HG02885 (cell line): ENCODE results near the gene BRPF1.
"Not testable (repeated sequence)": the region's sequence is repeated elsewhere in the genome, so short reads cannot be mapped to it uniquely, and the experiment has no call there.

Source experiments
- ATAC-seq: cut with Tn5 transposase; IDR thresholded peaks from one replicate; pipeline ENCODE4 v1.9.1; 2021; ENCODE audit warnings: mild to moderate bottlenecking; ENCODE audit not compliant: unreplicated experiment, poor library complexity

BRPF1 gene

DNA sequence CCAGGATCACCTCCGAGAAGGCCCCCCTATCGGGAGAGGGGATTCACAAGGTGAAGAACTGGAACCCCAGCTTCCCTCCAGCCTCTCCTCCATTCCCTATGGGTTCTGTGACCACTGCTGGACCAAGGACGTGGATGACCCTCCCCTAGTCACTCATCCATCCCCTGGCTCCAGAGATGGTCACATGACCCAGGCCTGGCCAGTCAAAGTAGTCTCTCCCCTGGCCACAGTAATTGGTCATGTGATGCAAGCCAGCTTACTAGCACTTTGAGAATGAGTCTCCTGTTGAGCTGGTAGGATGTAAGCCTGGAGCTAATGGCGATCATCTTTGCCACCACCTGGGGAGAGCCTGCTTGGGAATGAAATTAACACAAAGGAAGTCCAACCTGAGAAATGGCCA is 34.3 kb downstream of the BRPF1 start:
- no peak for ATAC-seq

DNA sequence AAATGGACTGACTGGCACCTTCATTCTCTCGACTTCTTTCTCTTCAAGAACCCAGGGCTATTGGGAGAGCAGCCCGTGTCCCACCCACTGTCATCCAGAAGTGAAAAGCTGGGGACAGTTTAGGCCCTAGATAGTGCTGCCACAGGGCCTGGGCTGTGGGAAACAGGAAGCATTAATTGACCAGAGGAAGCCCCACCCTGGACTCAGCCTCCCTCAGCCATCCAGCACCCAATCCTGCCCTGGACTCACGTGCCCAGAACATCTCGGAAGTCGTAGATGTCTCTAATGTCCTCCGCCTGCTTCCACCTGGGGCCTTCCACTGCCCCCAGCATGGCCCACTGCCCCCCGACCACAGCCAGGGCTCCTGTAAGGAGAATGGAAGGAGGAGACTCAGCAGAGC is 35.9 kb downstream of the BRPF1 start:
- no peak for ATAC-seq

DNA sequence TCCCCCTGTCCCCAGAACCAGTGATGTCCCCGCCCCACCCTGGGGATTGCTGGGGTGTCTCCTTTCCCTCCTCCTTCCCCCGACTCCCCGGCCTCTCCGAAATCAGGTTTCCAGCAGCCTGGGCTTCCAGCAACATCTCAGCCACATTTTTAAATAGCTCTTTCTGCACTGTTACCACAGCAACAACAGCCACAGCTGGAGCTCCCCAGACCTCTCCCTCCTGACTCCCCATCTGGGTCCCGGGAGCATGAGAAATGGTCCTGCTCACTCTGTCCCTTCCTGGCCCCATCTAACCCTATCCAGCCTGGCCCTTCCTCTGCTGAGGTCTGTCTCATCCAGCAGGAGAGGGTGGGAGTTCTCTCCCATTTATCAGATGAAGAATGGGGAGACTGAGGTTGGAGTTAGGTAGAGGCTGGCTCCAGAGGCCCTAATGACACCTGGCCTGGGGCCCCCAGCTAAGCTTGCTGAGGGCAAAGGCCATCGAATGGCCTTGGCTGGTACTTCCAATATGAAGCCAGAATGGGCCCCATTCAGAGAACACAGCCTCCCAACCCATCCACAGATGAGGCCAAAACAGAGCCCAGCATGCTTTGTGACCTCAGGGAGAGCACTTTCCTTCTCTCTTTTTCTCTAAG is 36.7 kb downstream of the BRPF1 start:
- no peak for ATAC-seq

DNA sequence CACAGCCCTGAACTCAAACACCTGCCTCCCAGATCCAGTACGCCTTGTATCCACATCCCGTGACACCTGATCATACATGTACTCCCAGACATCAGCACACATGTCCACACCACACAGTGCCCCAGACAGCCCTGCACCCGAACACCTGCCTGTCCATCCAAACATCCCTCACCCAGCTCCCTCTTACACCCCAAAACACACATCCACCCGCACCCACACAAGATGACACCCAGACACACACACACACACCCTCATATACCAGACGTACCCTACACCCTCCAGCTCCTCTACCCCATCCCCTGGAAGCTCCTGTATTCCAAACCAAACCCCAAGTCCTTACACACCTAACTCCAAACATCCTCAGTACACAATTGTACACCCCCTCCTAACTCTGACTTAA is 37.5 kb downstream of the BRPF1 start:
- no peak for ATAC-seq

DNA sequence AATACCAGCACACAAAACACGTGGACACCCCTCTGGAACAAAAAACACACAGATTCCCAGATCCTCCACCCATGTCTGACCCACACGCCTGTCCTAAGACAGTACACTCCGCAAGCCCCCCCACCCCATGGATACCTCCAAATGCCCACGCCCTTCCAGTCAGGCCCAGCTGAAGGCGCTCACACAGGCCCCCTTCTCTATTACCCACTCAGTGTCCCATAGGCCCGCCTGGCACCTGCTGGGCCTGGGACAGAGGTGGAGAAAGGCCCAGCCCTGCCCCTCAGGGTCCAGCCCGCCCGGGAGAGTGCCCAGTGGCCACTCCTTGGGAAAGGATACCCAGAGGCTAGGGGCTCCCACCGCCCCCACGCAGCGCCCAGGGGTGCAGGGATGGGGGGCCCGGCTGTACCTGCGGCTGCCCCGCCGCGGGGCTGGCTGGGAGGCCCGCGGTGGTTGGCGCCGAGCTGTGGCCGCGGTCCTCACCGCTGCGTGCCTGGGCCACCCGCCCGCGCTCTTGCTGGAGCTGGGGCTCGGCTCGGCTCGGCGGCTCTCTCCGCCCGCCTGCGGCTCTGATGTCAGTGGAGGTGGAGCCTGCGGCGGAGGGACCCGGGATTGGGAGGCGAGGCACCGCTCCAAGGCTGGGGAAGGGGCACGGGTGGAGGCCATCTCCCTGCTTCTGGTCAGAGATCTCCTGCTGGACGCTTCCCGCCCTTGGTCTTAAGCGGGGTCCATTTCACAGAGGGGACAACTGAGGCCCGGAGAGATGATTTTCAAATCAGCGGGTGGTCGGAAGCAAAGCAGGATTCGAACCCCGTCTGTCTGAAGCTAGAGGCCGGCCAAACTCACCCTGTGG is 38.1 kb downstream of the BRPF1 start, which contains the start of gene CAMK1:
Gene CAMK1, minus strand, starts transcription at position 522 of the 850 bp plus-strand sequence. CDS start 2,198 bp downstream, outside the sequence.
- ATAC-seq, result peak; percentile 89

DNA sequence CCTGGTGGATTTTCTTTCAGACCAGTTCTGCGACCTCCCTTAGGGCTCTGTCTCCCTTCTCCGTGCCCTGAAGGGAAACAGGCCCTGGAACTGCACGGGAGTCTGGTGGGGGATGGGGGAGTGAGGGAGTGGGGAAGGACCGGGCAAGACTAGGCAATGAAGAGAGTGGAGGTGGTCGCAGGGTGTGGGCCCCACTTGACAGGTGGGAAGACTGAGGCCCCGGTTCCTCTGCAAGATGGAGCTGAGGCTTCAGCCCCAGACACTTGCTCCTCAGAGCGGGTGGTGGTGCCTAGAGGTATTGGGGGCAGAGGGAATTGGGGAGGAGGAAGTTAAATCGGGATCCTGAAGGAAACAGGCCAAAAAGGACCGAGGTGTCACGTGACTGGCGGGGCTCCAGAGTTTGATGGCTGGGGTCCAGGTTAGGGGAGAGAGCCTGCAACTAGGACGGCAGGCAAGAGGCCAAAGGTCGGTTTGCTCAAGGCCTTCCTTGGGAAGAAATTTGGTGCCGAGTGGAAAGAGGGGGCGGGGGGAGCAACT is 38.8 kb downstream of the BRPF1 start:
- ATAC-seq, result no peak

DNA sequence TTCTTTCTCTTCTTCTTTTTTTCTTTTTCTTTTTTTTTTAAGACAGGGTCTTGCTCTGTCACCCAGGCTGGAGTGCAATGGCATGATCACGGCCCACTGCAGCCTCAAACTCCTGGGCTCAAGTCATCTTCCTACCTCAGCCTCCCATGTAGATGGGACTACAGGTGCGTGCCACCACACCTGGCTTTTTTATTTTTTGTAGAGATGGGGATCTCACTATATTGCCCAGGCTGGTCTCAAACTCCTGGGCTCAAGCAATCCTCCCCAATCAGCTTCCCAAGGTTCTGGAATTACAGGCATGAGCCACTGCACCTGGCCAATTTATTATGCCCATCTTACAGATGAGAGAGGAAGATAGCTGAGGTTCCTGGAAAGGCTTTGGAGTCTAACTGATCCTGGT is 39.5 kb downstream of the BRPF1 start:
- ATAC-seq, result not testable (repeated sequence)

DNA sequence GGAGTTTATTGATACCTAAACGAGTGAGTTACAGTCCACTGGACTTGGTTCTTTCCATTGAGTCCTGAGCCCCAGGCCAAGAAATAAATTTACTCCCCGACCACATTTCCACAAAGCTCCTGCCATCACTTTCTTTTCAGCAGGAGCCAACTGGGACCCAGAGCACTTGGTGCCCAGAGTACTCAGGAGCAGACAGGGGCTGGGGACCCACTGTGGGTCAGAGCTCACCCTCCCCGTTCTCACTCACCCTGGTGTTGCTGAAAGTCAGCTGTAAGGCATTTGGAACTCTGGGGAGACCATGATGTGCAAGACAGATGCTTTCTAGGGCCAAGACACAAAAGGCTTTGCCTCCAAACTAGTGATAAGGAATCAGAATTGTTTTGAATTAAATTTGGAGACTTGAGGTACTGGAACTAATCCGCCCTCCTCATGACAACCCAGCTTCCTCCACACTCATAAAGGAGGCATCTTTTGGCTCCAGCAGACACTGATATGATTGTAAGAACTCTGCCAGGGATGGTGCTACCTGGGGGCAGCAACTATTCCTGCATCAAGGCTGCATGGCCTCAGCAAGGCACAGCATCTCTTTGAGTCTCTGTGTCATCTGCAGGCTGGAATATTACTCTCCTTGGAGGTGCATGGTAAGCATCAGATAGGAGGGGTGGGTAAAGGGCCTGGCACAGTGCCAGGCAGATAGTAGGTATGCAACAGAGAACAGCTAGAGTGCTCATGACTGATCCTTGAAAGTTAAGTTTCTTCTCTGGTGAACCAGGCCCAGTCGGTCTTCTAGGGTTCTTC is 45.6 kb downstream of the BRPF1 start:
- ATAC-seq, result no peak

DNA sequence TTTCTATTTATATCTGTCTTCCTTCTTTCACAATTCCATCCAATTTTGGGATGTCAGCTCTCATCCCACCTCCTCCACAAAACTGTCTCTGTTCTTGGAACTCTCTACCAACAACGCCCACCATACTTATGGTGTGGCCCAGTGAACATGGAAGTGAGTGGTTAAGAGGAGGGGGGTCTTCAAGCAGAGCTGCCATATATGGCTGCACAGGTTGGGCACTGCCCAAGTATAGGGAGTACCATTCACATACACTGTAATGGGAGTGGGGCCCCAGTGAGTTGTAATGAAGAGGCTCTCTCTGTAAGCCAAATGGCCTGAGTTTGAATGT is 46.1 kb downstream of the BRPF1 start:
- ATAC-seq, result no peak

DNA sequence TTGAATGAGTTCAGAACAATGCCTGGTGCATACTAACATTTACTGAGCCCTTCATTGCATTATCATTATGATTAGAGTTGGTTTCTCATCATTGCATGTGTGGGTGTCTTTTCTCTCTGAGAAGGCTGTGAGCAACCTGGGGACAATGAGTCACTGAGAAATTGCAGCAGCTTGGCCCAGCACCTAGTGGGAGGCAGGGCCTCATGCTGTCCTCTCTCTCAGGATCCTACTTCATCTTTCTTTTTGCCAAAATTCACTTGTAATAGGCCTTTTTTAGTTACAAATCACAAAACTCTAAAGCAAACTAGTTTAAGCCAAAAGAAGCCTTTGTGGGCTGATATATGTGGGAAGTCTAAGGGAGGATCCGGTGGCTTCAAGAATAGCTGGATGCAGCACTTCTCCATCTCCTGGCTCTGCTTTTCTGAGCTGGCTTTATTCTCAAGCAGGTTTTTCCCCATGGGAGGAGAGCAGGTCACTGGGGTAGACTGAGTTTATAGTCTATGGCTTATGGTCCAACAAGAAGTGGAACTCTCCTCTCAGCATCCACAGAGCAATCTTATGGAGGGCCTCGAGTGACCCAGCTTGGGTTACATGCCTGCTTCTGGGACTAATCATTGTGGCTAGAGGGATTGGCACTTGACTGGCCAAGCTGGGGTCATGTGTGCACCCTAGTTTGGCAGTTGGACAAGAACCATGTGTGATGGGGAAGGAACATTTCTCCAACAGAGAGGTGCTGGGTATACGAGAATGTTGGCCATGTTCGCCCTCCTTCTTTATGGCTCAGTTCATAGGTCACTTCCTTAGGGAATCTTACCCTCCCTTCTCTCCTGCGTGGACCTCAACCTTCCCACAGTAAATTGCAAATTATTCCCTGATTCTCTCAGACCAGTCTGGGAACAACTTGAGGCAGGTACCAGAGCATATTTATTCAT is 46.9 kb downstream of the BRPF1 start:
- no peak for ATAC-seq

DNA sequence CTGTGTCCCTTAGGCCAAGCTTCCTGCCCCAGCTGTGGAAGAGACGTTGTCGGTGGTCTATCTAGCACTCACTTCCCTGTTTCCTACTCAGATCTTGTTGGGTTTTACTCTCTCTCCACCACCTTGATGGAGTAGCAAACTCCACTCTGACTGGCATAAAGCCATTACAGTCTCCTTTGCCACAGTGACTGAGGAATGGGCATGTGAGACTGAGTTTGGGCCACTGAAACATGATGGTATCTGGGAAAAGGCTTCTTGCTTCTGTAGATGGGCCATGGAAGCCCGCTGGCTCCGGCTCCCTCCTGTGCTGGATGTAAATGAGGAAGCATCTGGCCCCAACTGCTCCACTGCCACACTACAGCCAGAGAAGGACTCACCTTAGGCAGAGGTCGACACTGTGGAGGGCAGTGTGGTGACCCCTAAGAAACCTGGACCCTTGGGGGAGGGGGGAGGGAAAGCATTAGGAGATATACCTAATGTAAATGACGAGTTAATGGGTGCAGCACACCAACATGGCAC is 47.6 kb downstream of the BRPF1 start:
- ATAC-seq, result no peak

DNA sequence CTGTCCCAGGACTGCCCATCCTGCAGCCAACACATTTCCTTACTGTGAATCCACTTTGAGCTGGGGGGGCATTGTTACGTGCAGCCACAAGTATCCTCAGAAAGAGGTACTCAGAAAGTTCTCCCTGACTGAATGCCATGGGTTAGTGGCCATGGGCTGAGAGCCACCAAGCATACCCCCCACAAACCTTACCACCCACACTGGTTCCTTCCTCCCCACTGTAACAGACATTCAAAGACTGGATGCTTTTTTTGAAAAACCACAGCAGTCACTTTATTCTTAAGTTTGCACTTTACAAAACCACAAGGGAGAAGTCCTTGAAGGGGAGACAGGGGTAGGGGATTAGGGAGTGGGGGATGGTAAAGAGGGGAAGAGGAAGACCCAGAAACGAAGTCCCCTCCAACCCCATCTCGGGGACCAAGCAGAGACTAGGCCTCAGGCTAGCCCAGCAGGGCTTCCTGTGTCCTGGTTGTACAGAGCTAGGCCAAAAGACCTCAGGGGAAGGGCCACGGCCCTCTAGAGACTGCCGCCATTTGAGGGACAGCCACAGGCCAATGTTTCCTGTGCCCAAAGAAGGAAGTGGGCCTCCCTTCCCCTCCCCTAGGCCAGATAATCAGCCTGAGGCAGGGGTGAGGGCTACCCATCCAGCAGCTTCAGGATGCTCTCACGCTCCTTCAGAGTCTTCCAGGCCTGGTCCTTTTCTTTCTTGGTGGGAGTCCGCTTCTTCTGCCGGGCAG is 48.4 kb downstream of the BRPF1 start:
- ATAC-seq, result peak; percentile 64

DNA sequence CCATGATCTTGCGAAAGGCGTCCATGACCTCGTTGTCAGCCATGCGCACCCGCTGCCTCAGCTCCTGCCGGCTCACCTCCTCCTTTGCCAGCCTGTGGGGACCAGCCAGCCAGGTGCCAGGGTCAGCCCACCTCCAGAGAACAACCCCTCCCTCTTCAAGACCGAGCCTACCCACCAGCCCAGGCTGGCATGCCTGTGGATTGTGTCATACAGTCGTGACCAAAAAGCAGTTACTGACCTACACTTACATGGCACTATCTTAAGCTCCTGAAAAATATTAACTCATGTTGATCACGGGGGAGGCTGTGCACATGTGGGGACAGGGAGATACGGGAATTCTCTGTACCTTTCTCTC is 48.9 kb downstream of the BRPF1 start:
- ATAC-seq, result no peak

DNA sequence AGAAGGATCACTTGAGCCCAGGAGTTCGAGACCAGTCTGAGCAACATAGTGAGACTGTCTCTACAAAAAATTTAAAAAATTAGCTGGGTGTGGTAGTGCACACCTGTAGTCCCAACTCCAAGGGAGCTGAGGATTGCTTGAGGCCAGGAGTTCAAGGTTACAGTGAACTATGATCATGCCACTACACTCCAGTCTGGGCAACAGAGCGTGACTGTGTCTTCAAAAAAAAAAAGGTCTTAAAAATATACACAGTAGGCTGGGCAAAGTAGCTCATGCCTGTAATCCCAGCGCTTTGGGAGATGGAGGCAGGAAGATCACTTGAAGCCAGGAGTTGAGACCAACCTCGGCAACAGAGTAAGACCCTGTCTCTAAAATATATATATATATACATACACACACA is 49.4 kb downstream of the BRPF1 start:
- no peak for ATAC-seq

DNA sequence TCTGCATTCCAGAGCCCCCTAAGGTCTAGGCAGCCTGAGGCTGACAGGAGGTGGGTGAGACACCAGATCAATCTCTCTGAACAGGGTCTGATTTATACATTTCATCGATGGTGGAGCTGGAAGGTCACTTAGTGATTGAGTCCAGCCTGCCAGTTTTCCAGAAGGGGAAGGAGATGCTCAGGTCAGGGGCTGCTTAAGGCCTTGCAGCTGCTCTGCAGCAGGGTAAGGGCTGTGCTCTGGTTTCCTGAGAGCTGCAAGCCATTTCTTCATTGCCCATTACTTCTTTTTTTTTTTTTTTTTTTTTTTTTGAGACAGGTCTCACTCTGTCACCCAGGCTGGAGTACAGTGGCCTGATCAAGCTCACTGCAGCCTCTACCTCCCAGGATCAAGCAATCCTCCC is 50.0 kb downstream of the BRPF1 start:
- ATAC-seq, result no peak

DNA sequence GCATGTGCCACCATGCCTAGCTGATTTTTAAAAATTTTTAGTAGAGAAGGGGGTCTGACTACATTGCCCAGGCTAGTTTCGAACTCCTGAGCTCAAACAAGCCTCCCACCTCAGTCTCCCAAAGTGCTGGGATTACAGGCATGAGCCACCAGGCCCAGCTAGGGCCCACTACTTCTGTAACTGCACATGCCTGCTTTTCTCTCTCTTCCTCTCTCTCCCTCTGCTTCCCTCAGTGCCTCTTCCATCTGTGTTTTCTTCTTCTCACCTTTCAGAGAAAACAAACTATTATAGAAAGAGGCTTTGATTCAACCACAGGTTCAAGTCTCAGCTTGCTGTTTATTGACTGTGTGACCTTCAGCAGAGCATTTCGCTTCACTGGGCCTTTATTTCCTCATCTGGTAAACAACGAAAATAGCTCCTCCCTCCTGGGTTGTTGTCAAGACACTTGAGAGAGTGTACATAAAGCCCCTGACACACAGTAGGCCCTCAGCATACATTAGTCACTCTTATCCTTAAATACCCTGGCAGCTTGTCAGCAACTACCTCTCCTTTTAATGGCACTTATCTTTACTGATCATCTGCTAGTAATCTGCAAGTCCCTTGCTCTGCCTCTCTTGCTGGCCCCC is 50.6 kb downstream of the BRPF1 start:
- no peak for ATAC-seq

DNA sequence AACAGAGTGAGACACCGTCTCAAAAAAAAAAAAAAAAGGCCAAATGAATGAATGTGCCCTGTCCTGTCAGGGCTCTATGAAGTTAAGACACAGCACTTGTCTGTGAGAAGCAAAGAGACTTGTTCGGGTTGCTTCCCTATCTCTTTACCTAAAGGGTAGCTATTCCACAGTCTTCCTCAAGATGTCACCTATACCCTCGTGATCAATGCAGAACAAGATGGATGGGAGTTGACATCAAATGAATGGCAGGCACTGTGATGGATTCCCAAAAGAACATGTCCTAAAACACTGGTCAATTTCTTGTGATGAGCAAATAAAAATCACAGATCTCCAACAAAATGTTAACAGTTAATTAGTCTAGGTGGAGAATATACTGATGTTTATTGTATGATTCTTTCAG is 51.2 kb downstream of the BRPF1 start:
- no peak for ATAC-seq

DNA sequence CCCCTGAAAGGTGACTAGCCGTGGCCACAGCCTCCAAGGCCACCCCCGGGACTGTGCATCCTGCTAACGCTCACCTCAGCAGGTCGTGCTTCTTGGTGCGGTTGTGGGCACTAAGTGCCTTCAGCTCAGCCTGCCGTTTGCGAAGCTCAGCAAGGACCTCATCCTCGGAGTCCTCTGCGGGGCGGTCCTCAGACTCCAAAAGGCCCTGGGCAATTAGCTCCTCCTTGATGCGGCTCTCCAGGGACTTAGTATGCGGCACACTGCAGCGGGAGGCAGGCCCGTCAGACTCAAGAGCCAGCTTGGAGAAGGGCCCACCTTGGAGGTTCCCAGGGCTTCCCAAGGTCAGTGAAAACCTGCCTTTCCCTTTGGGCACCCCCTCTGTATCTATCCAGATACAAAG is 52.4 kb downstream of the BRPF1 start:
- no peak for ATAC-seq

DNA sequence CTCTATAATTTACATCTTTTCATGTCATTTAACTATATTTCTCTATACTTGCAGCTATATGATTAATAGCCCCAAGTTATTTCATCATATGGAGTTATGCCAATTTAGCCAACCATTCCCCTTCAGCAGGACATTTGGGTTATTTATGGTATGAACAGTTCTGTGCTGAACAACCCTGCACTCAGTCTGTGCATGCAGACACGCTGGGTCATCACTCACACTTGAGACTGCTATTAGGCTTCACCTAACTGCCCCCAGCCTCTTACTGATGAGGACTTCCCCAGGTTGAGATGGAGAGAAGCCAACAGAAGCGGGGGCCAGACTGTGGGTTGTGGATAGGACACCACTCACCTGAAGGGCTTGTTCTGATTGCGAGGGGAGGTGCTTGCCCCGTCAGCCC is 53.4 kb downstream of the BRPF1 start:
- ATAC-seq, result no peak
